A673 (cell line): ENCODE results near the gene GRIK4.

ENCODE experiments used
- EZH2 ChIP-seq: fragments of 200-600 bp; sonication (generic); IDR thresholded peaks from 2 replicates; pipeline ENCODE4 v1.6.1; 2017; ENCODE audit warnings: borderline replicate concordance, low read depth, mild to moderate bottlenecking, mixed read lengths, antibody characterized with exemption, low read length; ENCODE audit not compliant: poor library complexity, severe bottlenecking
- TF ChIP-seq, protein P1 (sequence below): fragments of 300-800, 200-600 bp; sonication (generic); conservative IDR thresholded peaks from 2 replicates; pipeline ENCODE4 v1.5.1; 2017; ENCODE audit warnings: low read depth, mild to moderate bottlenecking, antibody characterized with exemption, low read length, moderate library complexity, mixed read lengths

DNA sequence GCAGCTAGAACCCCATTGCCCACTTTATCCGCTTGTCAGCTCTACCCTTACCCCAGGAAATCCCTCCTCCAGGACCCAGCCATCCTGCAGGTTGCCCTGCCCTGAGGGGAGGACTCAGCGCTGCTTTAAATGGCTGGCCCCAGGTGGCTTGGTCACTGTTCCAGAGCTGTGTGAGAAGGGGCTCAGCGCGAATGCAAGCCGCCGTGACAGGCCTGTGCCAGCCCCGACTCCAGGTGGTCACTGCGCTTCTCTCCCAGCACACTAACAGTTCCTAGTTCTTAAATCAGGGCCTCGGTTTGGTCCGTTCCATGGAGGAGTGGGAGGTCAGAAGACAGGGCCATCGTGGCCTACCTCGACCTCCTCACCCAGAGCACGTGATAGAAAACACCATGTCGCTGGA, 446.6 kb downstream of the GRIK4 start:
- TF ChIP-seq, protein P1, sequence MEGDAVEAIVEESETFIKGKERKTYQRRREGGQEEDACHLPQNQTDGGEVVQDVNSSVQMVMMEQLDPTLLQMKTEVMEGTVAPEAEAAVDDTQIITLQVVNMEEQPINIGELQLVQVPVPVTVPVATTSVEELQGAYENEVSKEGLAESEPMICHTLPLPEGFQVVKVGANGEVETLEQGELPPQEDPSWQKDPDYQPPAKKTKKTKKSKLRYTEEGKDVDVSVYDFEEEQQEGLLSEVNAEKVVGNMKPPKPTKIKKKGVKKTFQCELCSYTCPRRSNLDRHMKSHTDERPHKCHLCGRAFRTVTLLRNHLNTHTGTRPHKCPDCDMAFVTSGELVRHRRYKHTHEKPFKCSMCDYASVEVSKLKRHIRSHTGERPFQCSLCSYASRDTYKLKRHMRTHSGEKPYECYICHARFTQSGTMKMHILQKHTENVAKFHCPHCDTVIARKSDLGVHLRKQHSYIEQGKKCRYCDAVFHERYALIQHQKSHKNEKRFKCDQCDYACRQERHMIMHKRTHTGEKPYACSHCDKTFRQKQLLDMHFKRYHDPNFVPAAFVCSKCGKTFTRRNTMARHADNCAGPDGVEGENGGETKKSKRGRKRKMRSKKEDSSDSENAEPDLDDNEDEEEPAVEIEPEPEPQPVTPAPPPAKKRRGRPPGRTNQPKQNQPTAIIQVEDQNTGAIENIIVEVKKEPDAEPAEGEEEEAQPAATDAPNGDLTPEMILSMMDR = no peak
- TF ChIP-seq EZH2 = no peak
